OCI-LY7 (cell line): Measurements from ENCODE around the gene SRGAP2B.
"Not testable (repeated sequence)": the region's sequence is repeated elsewhere in the genome, so short reads cannot be mapped to it uniquely, and the experiment has no call there.

Experiments used
- CTCF ChIP-seq: fragments of 200-600 bp; sonication (generic); conservative IDR thresholded peaks from 2 replicates; pipeline ENCODE4 v1.5.1; 2014; ENCODE audit warnings: mild to moderate bottlenecking, antibody characterized with exemption, low read length, moderate library complexity, mixed read lengths
- EZH2phosphoT487 ChIP-seq: fragments of 200-600 bp; sonication (generic); IDR thresholded peaks from 2 replicates; pipeline ENCODE4 v1.6.1; 2018; ENCODE audit warnings: low read depth, borderline replicate concordance, mild to moderate bottlenecking, mixed run types, antibody characterized with exemption, low read length, moderate library complexity, mixed read lengths

- TF ChIP-seq CTCF, EZH2phosphoT487: not testable (repeated sequence)
Observed at GRCh38 chr1:144917154-144918026, 177.7 kb downstream of the SRGAP2B start.
